H9 (cell line): ENCODE measurements around the gene CACNB2. TPM values are rescaled to one million over a fixed set of nuclear protein-coding genes. Genes with fewer than 3 reads are reported as not detected.

Source experiments
- DNase-seq: peaks from one replicate; pipeline ENCODE4 v3.0.0-alpha.2; 2017
- H2AFZ ChIP-seq: one replicate; pipeline ENCODE4 v1.6.1; 2013; ENCODE audit warnings: mild to moderate bottlenecking, low read length, control low read depth, moderate library complexity
- H2AK5ac ChIP-seq: 2 replicates; pipeline ENCODE4 v1.6.1; 2013; ENCODE audit warnings: low read length, control low read depth, mixed read lengths; ENCODE audit not compliant: insufficient read length
- H2BK120ac ChIP-seq: one replicate; pipeline ENCODE4 v1.6.1; 2013; ENCODE audit warnings: low read depth, mild to moderate bottlenecking, low read length, control low read depth, inconsistent platforms; ENCODE audit not compliant: poor library complexity, severe bottlenecking
- H2BK12ac ChIP-seq: 2 replicates; pipeline ENCODE4 v1.6.1; 2013; ENCODE audit warnings: low read length, control low read depth, mixed read lengths, low read depth; ENCODE audit not compliant: insufficient read length
- H2BK15ac ChIP-seq: 2 replicates; pipeline ENCODE4 v1.6.1; 2013; ENCODE audit warnings: low read depth, low read length, control low read depth
- H2BK20ac ChIP-seq: one replicate; pipeline ENCODE4 v1.6.1; 2013; ENCODE audit warnings: low read depth, mild to moderate bottlenecking, low read length, control low read depth, inconsistent platforms; ENCODE audit not compliant: poor library complexity, severe bottlenecking
- H2BK5ac ChIP-seq: 2 replicates; pipeline ENCODE4 v1.6.1; 2013; ENCODE audit warnings: low read length, control low read depth, mixed read lengths; ENCODE audit not compliant: insufficient read length
- H3K14ac ChIP-seq: 2 replicates; pipeline ENCODE4 v1.6.1; 2013; ENCODE audit warnings: low read length, control low read depth; ENCODE audit not compliant: insufficient read depth
- H3K18ac ChIP-seq: 2 replicates; pipeline ENCODE4 v1.6.1; 2013; ENCODE audit warnings: low read depth, mild to moderate bottlenecking, mixed read lengths, low read length, control low read depth; ENCODE audit not compliant: insufficient read length
- H3K23ac ChIP-seq: 2 replicates; pipeline ENCODE4 v1.6.1; 2013; ENCODE audit warnings: low read length, control low read depth, mixed read lengths, low read depth; ENCODE audit not compliant: insufficient read length
- H3K23me2 ChIP-seq: 2 replicates; pipeline ENCODE4 v1.6.1; 2013; ENCODE audit warnings: low read depth, mild to moderate bottlenecking, mixed read lengths, low read length, control low read depth; ENCODE audit not compliant: insufficient read length, poor library complexity, severe bottlenecking
- H3K27ac ChIP-seq: 2 replicates; pipeline ENCODE4 v1.5.1; 2013; ENCODE audit warnings: low read length, control low read depth, mixed read lengths, low read depth; ENCODE audit not compliant: insufficient read length
- H3K27me3 ChIP-seq: 2 replicates; pipeline ENCODE4 v1.6.1; 2013; ENCODE audit warnings: low read length, control low read depth, inconsistent platforms; ENCODE audit not compliant: insufficient read depth
- H3K4ac ChIP-seq: 2 replicates; pipeline ENCODE4 v1.6.1; 2013; ENCODE audit warnings: low read depth, mild to moderate bottlenecking, control low read depth, inconsistent platforms, low read length, moderate library complexity
- H3K4me1 ChIP-seq: 2 replicates; pipeline ENCODE4 v1.6.1; 2013; ENCODE audit warnings: low read length, control low read depth, inconsistent platforms; ENCODE audit not compliant: insufficient read depth
- H3K4me2 ChIP-seq: 2 replicates; pipeline ENCODE4 v1.6.1; 2013; ENCODE audit warnings: low read length, control low read depth, mixed read lengths; ENCODE audit not compliant: insufficient read length, insufficient read depth
- H3K56ac ChIP-seq: 2 replicates; pipeline ENCODE4 v1.6.1; 2013; ENCODE audit warnings: low read depth, mild to moderate bottlenecking, mixed read lengths, low read length, control low read depth; ENCODE audit not compliant: insufficient read length
- H3K79me1 ChIP-seq: 2 replicates; pipeline ENCODE4 v1.6.1; 2013; ENCODE audit warnings: low read depth, mild to moderate bottlenecking, moderate library complexity, low read length, control low read depth, inconsistent platforms; ENCODE audit not compliant: insufficient read depth, poor library complexity, severe bottlenecking
- H3K79me2 ChIP-seq: 2 replicates; pipeline ENCODE4 v1.6.1; 2013; ENCODE audit warnings: low read length, control low read depth, inconsistent platforms; ENCODE audit not compliant: insufficient read depth
- H3K9ac ChIP-seq: 2 replicates; pipeline ENCODE4 v1.6.1; 2013; ENCODE audit warnings: low read length, control low read depth, mixed read lengths; ENCODE audit not compliant: insufficient read length; ENCODE audit errors: extremely low read depth
- H3K9me3 ChIP-seq: one replicate; pipeline ENCODE4 v1.6.1; 2013; ENCODE audit warnings: low read depth, low read length, inconsistent platforms; ENCODE audit not compliant: control insufficient read depth
- H3T11ph ChIP-seq: one replicate; pipeline ENCODE4 v1.6.1; 2013; ENCODE audit warnings: mild to moderate bottlenecking, low read length, control low read depth, inconsistent platforms
- H4K20me1 ChIP-seq: one replicate; pipeline ENCODE4 v1.6.1; 2013; ENCODE audit not compliant: control insufficient read depth, insufficient read length, insufficient read depth
- H4K5ac ChIP-seq: 2 replicates; pipeline ENCODE4 v1.6.1; 2013; ENCODE audit warnings: low read depth, mild to moderate bottlenecking, mixed read lengths, low read length, control low read depth; ENCODE audit not compliant: insufficient read length
- H4K8ac ChIP-seq: replicated peaks from 2 replicates; pipeline ENCODE4 v1.6.1; 2013; ENCODE audit warnings: low read length, control low read depth, mixed read lengths, low read depth; ENCODE audit not compliant: insufficient read length
- H4K91ac ChIP-seq: 2 replicates; pipeline ENCODE4 v1.6.1; 2013; ENCODE audit warnings: low read depth, mild to moderate bottlenecking, moderate library complexity, mixed read lengths, low read length, control low read depth; ENCODE audit not compliant: insufficient read length
- H3K27ac Mint-ChIP-seq, 3 experiments: 2 replicates in 2 of 3; 3 replicates in 1 of 3; pipeline ENCODE4 v1.8.0; 2020 to 2021; ENCODE audit warnings: mixed read lengths in 3 of 3, mild to moderate bottlenecking in 1 of 3, moderate library complexity in 1 of 3
- H3K27me3 Mint-ChIP-seq: 2 replicates; pipeline ENCODE4 v1.8.0; 2021; ENCODE audit warnings: low read depth, mild to moderate bottlenecking, moderate library complexity, mixed read lengths
- H3K36me3 Mint-ChIP-seq, 3 experiments: 2 replicates in 2 of 3; 3 replicates in 1 of 3; pipeline ENCODE4 v1.8.0; 2020 to 2021; ENCODE audit warnings: low read depth in 3 of 3, mixed read lengths in 3 of 3; ENCODE audit not compliant: insufficient read depth in 1 of 3
- H3K4me1 Mint-ChIP-seq, 2 experiments: 2 replicates each; pipeline ENCODE4 v1.8.0; 2020; ENCODE audit warnings: mixed read lengths in 2 of 2
- H3K4me3 Mint-ChIP-seq, 2 experiments: 2 replicates in 1 of 2; 3 replicates in 1 of 2; pipeline ENCODE4 v1.8.0; 2020 to 2021; ENCODE audit warnings: mild to moderate bottlenecking in 2 of 2, mixed read lengths in 2 of 2, moderate library complexity in 1 of 2
- H3K9me3 Mint-ChIP-seq, 2 experiments: 2 replicates in 1 of 2; 3 replicates in 1 of 2; pipeline ENCODE4 v1.8.0; 2020; ENCODE audit warnings: mild to moderate bottlenecking in 2 of 2, mixed read lengths in 2 of 2, moderate library complexity in 1 of 2
- CTCF ChIP-seq: fragments of 200-600 bp; sonication (generic); conservative IDR thresholded peaks from 3 replicates; pipeline ENCODE4 v1.8.0; 2021; ENCODE audit warnings: antibody characterized with exemption, mild to moderate bottlenecking
- WGBS: extraction: QIAGEN DNeasy Blood & Tissue Kit; methylation state at CpG from one replicate; pipeline ENCODE4 v1.1.7; 2013; ENCODE audit warnings: missing lambda C conversion rate, low lambda C conversion rate, mixed read lengths; ENCODE audit not compliant: insufficient read length; ENCODE audit errors: extremely low coverage; 5-methylcytosine and 5-hydroxymethylcytosine counted together
- total RNA-seq: library from RNA; stranded (reverse); gene quantifications from 2 replicates; pipeline ENCODE4 v1.2.1, GENCODE V29; 2021

Gene CACNB2
- total RNA-seq, 1 experiment from 2014 or later = 2.6 TPM

DNA sequence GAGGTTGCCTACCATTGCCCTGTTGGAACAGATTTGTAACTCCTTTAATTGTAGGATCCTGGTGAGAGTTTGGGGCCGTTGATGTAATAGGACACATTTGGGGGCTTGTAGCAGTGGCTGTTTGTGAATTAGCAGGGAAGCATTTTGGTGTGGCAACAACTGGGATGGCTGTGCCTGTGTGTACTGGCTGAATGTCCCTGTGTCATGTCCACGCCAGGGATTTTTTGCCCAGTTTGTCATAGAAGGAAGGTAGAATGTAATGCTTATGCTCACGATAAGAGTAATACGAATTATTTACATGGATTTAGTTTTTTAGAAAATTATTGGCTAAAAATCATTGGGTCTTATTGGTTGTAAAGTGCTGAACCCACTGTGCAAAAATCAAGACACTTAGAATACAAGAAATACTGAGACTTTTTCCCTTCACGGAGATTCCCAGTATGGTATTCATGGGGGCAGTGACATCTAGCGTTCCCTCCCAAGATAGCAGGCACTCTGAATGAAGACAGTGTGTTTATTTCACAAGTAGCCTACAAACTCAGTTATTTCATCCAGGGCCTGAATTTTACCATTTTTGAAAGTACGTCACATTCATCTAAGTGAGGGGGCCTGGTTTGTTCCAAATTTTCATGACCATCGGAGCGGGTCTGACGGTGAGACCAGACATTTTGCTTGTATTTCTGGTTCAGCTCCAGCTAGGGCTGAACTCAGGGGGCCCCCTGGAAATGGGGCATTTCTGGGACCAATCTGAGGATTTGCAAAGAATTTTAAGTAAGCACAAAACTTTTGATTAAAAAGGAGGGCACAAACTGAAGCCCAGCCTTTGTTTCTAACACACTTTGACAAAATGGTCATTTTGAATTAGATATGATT lies 74.7 kb downstream of the CACNB2 start:
- Histone ChIP-seq H3K4me1 (no peaks in the 10 kb centered on the region), H4K20me1 (no peaks in the 10 kb centered on the region), H3K79me1 (no peaks in the 10 kb centered on the region), H4K91ac (no peak overlapping the region), H3K4ac (no peak overlapping the region), H2AK5ac (no peak overlapping the region), H3K18ac (no peak overlapping the region), H3K79me2 (no peaks in the 10 kb centered on the region), H4K5ac (no peak overlapping the region), H3K9me3 (no peaks in the 10 kb centered on the region), H3K56ac (no peak overlapping the region), H2BK12ac (no peak overlapping the region), H3K27me3 (no peaks in the 10 kb centered on the region), H3K4me2 (no peak overlapping the region), H2AFZ (no peak overlapping the region), H2BK15ac (no peak overlapping the region), H2BK120ac (no peak overlapping the region), H4K8ac (no peak overlapping the region), H2BK5ac (no peak overlapping the region), H3K9ac (no peak overlapping the region), H3K23ac (no peak overlapping the region), H3K27ac (no peak overlapping the region), H3K14ac (no peak overlapping the region), H2BK20ac (no peak overlapping the region), H3K23me2 (no peaks in the 10 kb centered on the region), H3T11ph (no peak overlapping the region)
- H3K4me3 Mint-ChIP-seq = no peak overlapping the region
- H3K27me3 Mint-ChIP-seq = peaks cover 1% of the 10 kb centered on the region; the same call in 1 of the 2 replicates
- H3K4me1 Mint-ChIP-seq = peaks cover 3 to 8% of the 10 kb centered on the region in 2 experiments; a peak in 3 of 4 replicates
- H3K9me3 Mint-ChIP-seq = no peaks in the 10 kb centered on the region
- no CpG with 5 or more reads among the region's 10 CpGs for WGBS
- TF ChIP-seq CTCF = peak; percentile 90
- DNase-seq = peak; percentile 41
- no peak overlapping the region for H3K27ac Mint-ChIP-seq
- no peaks in the 10 kb centered on the region for H3K36me3 Mint-ChIP-seq
